DOHH2 (cell line): ENCODE data around the gene RCN2.

Source experiments
- CTCF ChIP-seq: fragments of 200-600 bp; sonication (generic); IDR thresholded peaks from one replicate; pipeline ENCODE4 v1.5.1; 2014; ENCODE audit warnings: antibody characterized with exemption, mild to moderate bottlenecking, low read depth, low read length; ENCODE audit not compliant: poor library complexity, severe bottlenecking
- EZH2phosphoT487 ChIP-seq: fragments of 200-600 bp; sonication (generic); IDR thresholded peaks from 2 replicates; pipeline ENCODE4 v1.6.1; 2017; ENCODE audit warnings: borderline replicate concordance, mild to moderate bottlenecking, antibody characterized with exemption, low read length, moderate library complexity, mixed read lengths

GRCh38 chr15:76963596-76963995, 32.0 kb downstream of the RCN2 start:
- TF ChIP-seq CTCF (no peak), EZH2phosphoT487 (no peak)
